ENCODE measurements around the gene GTF3C5. TPM values are rescaled to one million over a fixed set of nuclear protein-coding genes. Genes with fewer than 3 reads are reported as not detected.

Gene GTF3C5
- total RNA-seq, 1 donor from 2014 or later: 95.2 TPM

- TF ChIP-seq, protein P1, sequence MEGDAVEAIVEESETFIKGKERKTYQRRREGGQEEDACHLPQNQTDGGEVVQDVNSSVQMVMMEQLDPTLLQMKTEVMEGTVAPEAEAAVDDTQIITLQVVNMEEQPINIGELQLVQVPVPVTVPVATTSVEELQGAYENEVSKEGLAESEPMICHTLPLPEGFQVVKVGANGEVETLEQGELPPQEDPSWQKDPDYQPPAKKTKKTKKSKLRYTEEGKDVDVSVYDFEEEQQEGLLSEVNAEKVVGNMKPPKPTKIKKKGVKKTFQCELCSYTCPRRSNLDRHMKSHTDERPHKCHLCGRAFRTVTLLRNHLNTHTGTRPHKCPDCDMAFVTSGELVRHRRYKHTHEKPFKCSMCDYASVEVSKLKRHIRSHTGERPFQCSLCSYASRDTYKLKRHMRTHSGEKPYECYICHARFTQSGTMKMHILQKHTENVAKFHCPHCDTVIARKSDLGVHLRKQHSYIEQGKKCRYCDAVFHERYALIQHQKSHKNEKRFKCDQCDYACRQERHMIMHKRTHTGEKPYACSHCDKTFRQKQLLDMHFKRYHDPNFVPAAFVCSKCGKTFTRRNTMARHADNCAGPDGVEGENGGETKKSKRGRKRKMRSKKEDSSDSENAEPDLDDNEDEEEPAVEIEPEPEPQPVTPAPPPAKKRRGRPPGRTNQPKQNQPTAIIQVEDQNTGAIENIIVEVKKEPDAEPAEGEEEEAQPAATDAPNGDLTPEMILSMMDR (IDR thresholded peaks at IDR 0.05; ENCODE audit: partially characterized antibody, unreplicated experiment): no peak
- peaks cover 17% of the 10 kb centered on the region for H3K9me3 Mint-ChIP-seq (ENCODE audit: unreplicated experiment)
- peaks cover 3% of the 10 kb centered on the region for H3K36me3 Mint-ChIP-seq (ENCODE audit: unreplicated experiment)
- DNase-seq: no peak
- no peak overlapping the region for H3K27ac Mint-ChIP-seq (ENCODE audit: unreplicated experiment)
- H3K27me3 Mint-ChIP-seq (ENCODE audit: unreplicated experiment): peaks cover 20% of the 10 kb centered on the region
- H3K4me1 Mint-ChIP-seq (ENCODE audit: low read depth, unreplicated experiment): peaks cover 4% of the 10 kb centered on the region
- no peak overlapping the region for H3K4me3 Mint-ChIP-seq (ENCODE audit: unreplicated experiment)
These were observed 73.2 kb downstream of the GTF3C5 start for GRCh38 chr9:133103987-133104505.

DNA sequence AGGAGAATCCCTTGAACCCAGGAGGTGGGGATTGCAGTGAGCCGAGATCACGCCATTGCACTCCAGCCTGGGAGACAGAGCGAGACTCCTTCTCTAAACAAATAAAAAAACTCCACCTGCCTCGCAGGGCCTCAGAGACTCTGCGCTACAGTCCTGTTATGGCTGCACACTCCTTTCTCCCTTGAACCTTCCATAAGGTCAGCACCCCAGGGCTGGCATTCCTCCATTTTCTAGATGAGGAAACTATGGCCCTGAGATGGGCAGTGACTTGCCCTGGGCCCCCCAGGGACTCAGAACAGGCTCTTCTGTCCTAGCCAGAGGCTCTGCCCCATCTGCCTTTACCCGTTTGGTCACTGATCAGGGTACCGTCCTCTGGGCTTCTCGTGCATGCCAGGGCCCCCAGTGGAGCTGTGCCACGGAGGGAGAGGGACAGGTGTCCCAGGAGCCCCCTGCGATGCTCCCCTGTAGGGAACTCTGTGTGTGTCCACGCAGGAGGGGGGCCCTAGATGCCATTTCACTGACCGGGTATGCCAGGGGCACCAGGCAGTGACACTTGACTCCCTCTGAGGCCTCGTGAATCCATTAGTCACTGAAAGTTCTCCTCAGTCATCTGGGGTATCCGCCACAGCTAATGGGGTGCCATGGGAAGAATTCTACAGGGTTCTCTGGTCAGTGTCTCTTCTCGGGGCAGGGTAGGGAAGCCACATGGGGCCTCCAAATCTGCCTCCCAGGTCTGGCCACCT lies 74.1 kb downstream of the GTF3C5 start:
- TF ChIP-seq, protein P1 (IDR thresholded peaks at IDR 0.05; ENCODE audit: partially characterized antibody, unreplicated experiment): no peak
- Mint-ChIP-seq H3K4me1 (ENCODE audit: low read depth, unreplicated experiment) (peaks cover 4% of the 10 kb centered on the region), H3K36me3 (ENCODE audit: unreplicated experiment) (no peaks in the 10 kb centered on the region), H3K9me3 (ENCODE audit: unreplicated experiment) (peaks cover 13% of the 10 kb centered on the region), H3K27me3 (ENCODE audit: unreplicated experiment) (peaks cover 22% of the 10 kb centered on the region), H3K27ac (ENCODE audit: unreplicated experiment) (peak overlapping the region; percentile 59), H3K4me3 (ENCODE audit: unreplicated experiment) (no peak overlapping the region)
- no peak for DNase-seq

DNA sequence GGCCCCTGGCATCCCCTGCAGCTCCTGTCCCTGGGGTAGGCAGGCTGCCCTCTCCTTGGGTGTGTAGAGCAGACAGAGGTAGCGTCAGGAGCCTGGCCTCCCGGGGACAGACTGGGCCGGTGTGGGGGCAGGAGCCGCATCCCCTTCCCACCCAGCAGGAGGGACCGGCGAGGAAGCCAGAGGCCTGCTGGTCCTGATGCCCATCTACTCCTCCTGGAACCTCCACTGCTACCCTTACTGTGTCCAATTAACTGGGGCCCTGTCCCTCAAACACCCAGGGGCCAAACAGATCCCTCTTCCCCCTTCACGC lies 74.6 kb downstream of the GTF3C5 start:
- peaks cover 26% of the 10 kb centered on the region for H3K27me3 Mint-ChIP-seq (ENCODE audit: unreplicated experiment)
- no peaks in the 10 kb centered on the region for H3K36me3 Mint-ChIP-seq (ENCODE audit: unreplicated experiment)
- peaks cover 4% of the 10 kb centered on the region for H3K4me1 Mint-ChIP-seq (ENCODE audit: low read depth, unreplicated experiment)
- no peak overlapping the region for H3K4me3 Mint-ChIP-seq (ENCODE audit: unreplicated experiment)
- no peak overlapping the region for H3K27ac Mint-ChIP-seq (ENCODE audit: unreplicated experiment)
- peaks cover 13% of the 10 kb centered on the region for H3K9me3 Mint-ChIP-seq (ENCODE audit: unreplicated experiment)
- DNase-seq: no peak
- TF ChIP-seq, protein P1 (IDR thresholded peaks at IDR 0.05; ENCODE audit: partially characterized antibody, unreplicated experiment): no peak

GRCh38 chr9:133106511-133107244 lies 75.9 kb downstream of the GTF3C5 start:
- no peak for DNase-seq
- Mint-ChIP-seq H3K36me3 (ENCODE audit: unreplicated experiment) (no peaks in the 10 kb centered on the region), H3K27ac (ENCODE audit: unreplicated experiment) (no peak overlapping the region), H3K4me3 (ENCODE audit: unreplicated experiment) (no peak overlapping the region), H3K27me3 (ENCODE audit: unreplicated experiment) (peaks cover 18% of the 10 kb centered on the region), H3K4me1 (ENCODE audit: low read depth, unreplicated experiment) (peaks cover 4% of the 10 kb centered on the region), H3K9me3 (ENCODE audit: unreplicated experiment) (peaks cover 11% of the 10 kb centered on the region)
- TF ChIP-seq, protein P1 (IDR thresholded peaks at IDR 0.05; ENCODE audit: partially characterized antibody, unreplicated experiment): no peak

- Mint-ChIP-seq H3K4me3 (ENCODE audit: unreplicated experiment) (no peak overlapping the region), H3K36me3 (ENCODE audit: unreplicated experiment) (no peaks in the 10 kb centered on the region), H3K4me1 (ENCODE audit: low read depth, unreplicated experiment) (peaks cover 4% of the 10 kb centered on the region), H3K27me3 (ENCODE audit: unreplicated experiment) (peaks cover 18% of the 10 kb centered on the region), H3K9me3 (ENCODE audit: unreplicated experiment) (peaks cover 15% of the 10 kb centered on the region), H3K27ac (ENCODE audit: unreplicated experiment) (no peak overlapping the region)
- peak; percentile 10 for DNase-seq
- TF ChIP-seq, protein P1 (IDR thresholded peaks at IDR 0.05; ENCODE audit: partially characterized antibody, unreplicated experiment): no peak
These were observed 76.5 kb downstream of the GTF3C5 start for GRCh38 chr9:133107245-133107722.

Measured in glutamatergic neuron (in vitro differentiated cells).